ENCODE results near the gene NUP88.

Gene NUP88

GRCh38 chr17:5361426-5361825 is 58.0 kb downstream of the NUP88 start:
- Histone ChIP-seq H3F3A (ENCODE audit: control insufficient read depth, insufficient read depth) (no peaks in the 10 kb centered on the region), H3K4me2 (ENCODE audit: low read length) (no peak overlapping the region), H3K4me3 (ENCODE audit: low read length) (no peak overlapping the region), H3K4me1 (ENCODE audit: control insufficient read depth, low read length) (no peaks in the 10 kb centered on the region), H3K9me3 (ENCODE audit: control insufficient read depth, insufficient read depth, low read length) (no peaks in the 10 kb centered on the region), H3K36me3 (ENCODE audit: control insufficient read depth, low read length) (peaks cover 59% of the 10 kb centered on the region), H3K27ac (ENCODE audit: low read depth, low read length) (no peak overlapping the region), H3K79me2 (ENCODE audit: control insufficient read depth, low read length) (no peaks in the 10 kb centered on the region), H3K27me3 (ENCODE audit: control insufficient read depth, low read length) (no peaks in the 10 kb centered on the region), H4K20me1 (ENCODE audit: control insufficient read depth, insufficient read depth, low read depth, low read length) (no peaks in the 10 kb centered on the region), H3K9me2 (replicated peaks; ENCODE audit: control insufficient read depth, low read length) (no peaks in the 10 kb centered on the region)
- TF ChIP-seq EZH2phosphoT487 (IDR thresholded peaks at IDR 0.05; ENCODE audit: borderline replicate concordance, low read length), result no peak
- TF ChIP-seq CTCF (IDR thresholded peaks at IDR 0.05; ENCODE audit: low read depth, low read length, poor library complexity, severe bottlenecking), result no peak

GRCh38 chr17:5355421-5356129 is 63.9 kb downstream of the NUP88 start:
- no peaks in the 10 kb centered on the region for H3K27me3 ChIP-seq (ENCODE audit: control insufficient read depth, low read length)
- H3K9me3 ChIP-seq (ENCODE audit: control insufficient read depth, insufficient read depth, low read length), result no peaks in the 10 kb centered on the region
- H3K4me3 ChIP-seq (ENCODE audit: low read length), result no peak overlapping the region
- TF ChIP-seq CTCF (IDR thresholded peaks at IDR 0.05; ENCODE audit: low read depth, low read length, poor library complexity, severe bottlenecking), result no peak
- TF ChIP-seq EZH2phosphoT487 (IDR thresholded peaks at IDR 0.05; ENCODE audit: borderline replicate concordance, low read length), result no peak
- no peaks in the 10 kb centered on the region for H3K79me2 ChIP-seq (ENCODE audit: control insufficient read depth, low read length)
- no peaks in the 10 kb centered on the region for H3K9me2 ChIP-seq (replicated peaks; ENCODE audit: control insufficient read depth, low read length)
- H3F3A ChIP-seq (ENCODE audit: control insufficient read depth, insufficient read depth), result no peaks in the 10 kb centered on the region
- no peak overlapping the region for H3K27ac ChIP-seq (ENCODE audit: low read depth, low read length)
- peaks cover 69% of the 10 kb centered on the region for H3K36me3 ChIP-seq (ENCODE audit: control insufficient read depth, low read length)
- no peaks in the 10 kb centered on the region for H4K20me1 ChIP-seq (ENCODE audit: control insufficient read depth, insufficient read depth, low read depth, low read length)
- H3K4me2 ChIP-seq (ENCODE audit: low read length), result no peak overlapping the region
- no peaks in the 10 kb centered on the region for H3K4me1 ChIP-seq (ENCODE audit: control insufficient read depth, low read length)

- H3K27ac ChIP-seq (ENCODE audit: low read depth, low read length), result no peak overlapping the region
- H3K36me3 ChIP-seq (ENCODE audit: control insufficient read depth, low read length), result peaks cover 69% of the 10 kb centered on the region
- no peak overlapping the region for H3K4me2 ChIP-seq (ENCODE audit: low read length)
- no peaks in the 10 kb centered on the region for H3K4me1 ChIP-seq (ENCODE audit: control insufficient read depth, low read length)
- H3K27me3 ChIP-seq (ENCODE audit: control insufficient read depth, low read length), result no peaks in the 10 kb centered on the region
- no peaks in the 10 kb centered on the region for H3K79me2 ChIP-seq (ENCODE audit: control insufficient read depth, low read length)
- no peak overlapping the region for H3K4me3 ChIP-seq (ENCODE audit: low read length)
- no peaks in the 10 kb centered on the region for H3K9me3 ChIP-seq (ENCODE audit: control insufficient read depth, insufficient read depth, low read length)
- no peak for TF ChIP-seq EZH2phosphoT487 (IDR thresholded peaks at IDR 0.05; ENCODE audit: borderline replicate concordance, low read length)
- no peak for TF ChIP-seq CTCF (IDR thresholded peaks at IDR 0.05; ENCODE audit: low read depth, low read length, poor library complexity, severe bottlenecking)
- no peaks in the 10 kb centered on the region for H3K9me2 ChIP-seq (replicated peaks; ENCODE audit: control insufficient read depth, low read length)
- no peaks in the 10 kb centered on the region for H4K20me1 ChIP-seq (ENCODE audit: control insufficient read depth, insufficient read depth, low read depth, low read length)
- H3F3A ChIP-seq (ENCODE audit: control insufficient read depth, insufficient read depth), result no peaks in the 10 kb centered on the region
Observed at GRCh38 chr17:5354886-5355415, 64.5 kb downstream of the NUP88 start.
